Measurements from ENCODE around the gene RBM12. TPM values are rescaled to one million over a fixed set of nuclear protein-coding genes. Genes with fewer than 3 reads are reported as not detected.

RBM12 gene
- total RNA-seq, 3 donors from 2014 or later (not counting 1 experiment from before 2014, with no cell fraction given) = 80.9 to 112 (median 89.4) TPM

DNA sequence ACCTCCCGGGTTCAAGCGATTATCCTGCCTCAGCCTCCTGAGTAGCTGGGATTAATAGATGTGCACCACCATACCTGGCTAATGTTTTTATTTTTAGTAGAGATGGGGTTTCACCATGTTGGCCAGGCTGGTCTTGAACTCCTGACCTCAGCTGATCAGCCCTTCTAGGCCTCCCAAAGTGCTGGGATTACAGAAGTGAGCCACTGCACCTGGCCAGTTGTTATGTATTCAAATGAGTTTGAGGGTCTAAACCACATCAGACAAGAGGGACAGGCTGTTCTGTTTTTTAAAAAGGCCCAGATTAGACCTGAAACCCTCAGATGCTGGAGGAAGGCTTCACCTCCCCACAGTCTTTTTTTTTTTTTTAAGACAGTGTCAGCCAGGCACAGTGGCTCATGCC lies 53.2 kb downstream of the RBM12 start:
- Mint-ChIP-seq H3K4me3 (no peak overlapping the region), H3K9me3 (no peaks in the 10 kb centered on the region), H3K27ac (no peak overlapping the region), H3K27me3 (ENCODE audit: low read depth in 2 of 2) (peaks cover 0 to 3% of the 10 kb centered on the region in 2 donors), H3K4me1 (peaks cover 11 to 13% of the 10 kb centered on the region in 2 donors), H3K36me3 (no peaks in the 10 kb centered on the region)
- Histone ChIP-seq H3K4me3 (ENCODE audit: low read length) (no peak overlapping the region), H3K27ac (ENCODE audit: low read length) (no peak overlapping the region), H3K36me3 (ENCODE audit: control insufficient read depth, insufficient read depth, low read length) (no peaks in the 10 kb centered on the region), H3K27me3 (ENCODE audit: control insufficient read depth, insufficient read depth, low read length) (no peaks in the 10 kb centered on the region), H3K9me3 (ENCODE audit: control insufficient read depth, insufficient read depth, low read length) (no peaks in the 10 kb centered on the region), H3K4me1 (ENCODE audit: control insufficient read depth, insufficient read depth, low read length) (peaks cover 5% of the 10 kb centered on the region)
- DNase-seq = no peak
- intact Hi-C loops (cut with micrococcal nuclease) = loop anchor here (10.0 kb wide), 2 partner anchors 147 to 357 kb away; no protein-coding TSS in a partner anchor
- 94% methylated on average over 2 of the region's 2 CpGs for WGBS (ENCODE audit: insufficient coverage)
- ATAC-seq = no peak
- TF ChIP-seq, protein P1, sequence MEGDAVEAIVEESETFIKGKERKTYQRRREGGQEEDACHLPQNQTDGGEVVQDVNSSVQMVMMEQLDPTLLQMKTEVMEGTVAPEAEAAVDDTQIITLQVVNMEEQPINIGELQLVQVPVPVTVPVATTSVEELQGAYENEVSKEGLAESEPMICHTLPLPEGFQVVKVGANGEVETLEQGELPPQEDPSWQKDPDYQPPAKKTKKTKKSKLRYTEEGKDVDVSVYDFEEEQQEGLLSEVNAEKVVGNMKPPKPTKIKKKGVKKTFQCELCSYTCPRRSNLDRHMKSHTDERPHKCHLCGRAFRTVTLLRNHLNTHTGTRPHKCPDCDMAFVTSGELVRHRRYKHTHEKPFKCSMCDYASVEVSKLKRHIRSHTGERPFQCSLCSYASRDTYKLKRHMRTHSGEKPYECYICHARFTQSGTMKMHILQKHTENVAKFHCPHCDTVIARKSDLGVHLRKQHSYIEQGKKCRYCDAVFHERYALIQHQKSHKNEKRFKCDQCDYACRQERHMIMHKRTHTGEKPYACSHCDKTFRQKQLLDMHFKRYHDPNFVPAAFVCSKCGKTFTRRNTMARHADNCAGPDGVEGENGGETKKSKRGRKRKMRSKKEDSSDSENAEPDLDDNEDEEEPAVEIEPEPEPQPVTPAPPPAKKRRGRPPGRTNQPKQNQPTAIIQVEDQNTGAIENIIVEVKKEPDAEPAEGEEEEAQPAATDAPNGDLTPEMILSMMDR (IDR thresholded peaks at IDR 0.05) = no peak

DNA sequence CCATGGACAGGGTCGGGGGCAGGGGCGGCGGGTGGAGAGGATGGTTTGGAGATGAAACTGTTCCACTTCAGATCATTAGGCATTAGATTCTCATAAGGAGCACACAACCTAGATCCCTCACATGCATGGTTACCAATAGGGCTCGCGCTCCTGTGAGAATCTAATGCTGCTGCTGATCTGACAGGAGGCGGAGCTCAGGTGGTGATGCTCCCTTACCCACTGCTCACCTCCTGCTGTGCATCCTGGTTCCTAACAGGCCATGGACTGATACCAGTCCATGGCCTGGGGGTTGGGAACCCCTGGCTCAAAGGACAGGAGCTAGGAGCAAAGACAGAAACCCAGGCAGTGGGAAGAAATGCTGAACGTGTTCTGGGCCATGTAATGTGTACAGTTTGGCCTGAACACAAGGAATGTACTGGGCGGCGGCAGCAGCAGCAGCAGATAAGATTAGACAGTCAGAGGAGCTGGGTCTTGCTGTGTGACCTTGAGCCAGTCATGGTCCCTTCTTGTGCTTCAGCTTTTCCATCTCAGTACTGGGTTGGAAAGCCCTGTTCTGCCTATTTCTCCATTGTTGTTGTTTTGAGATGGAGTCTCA lies 53.8 kb downstream of the RBM12 start:
- Mint-ChIP-seq H3K27me3 (ENCODE audit: low read depth in 2 of 2) (peaks cover 0 to 3% of the 10 kb centered on the region in 2 donors), H3K4me3 (no peak overlapping the region), H3K4me1 (peaks cover 8 to 11% of the 10 kb centered on the region in 2 donors), H3K36me3 (no peaks in the 10 kb centered on the region), H3K9me3 (no peaks in the 10 kb centered on the region), H3K27ac (no peak overlapping the region)
- DNase-seq (no peak), ATAC-seq (no peak)
- TF ChIP-seq, protein P1 (IDR thresholded peaks at IDR 0.05) = no peak
- intact Hi-C loops (cut with micrococcal nuclease) = loop anchor here (10.0 kb wide), 2 partner anchors 146 to 356 kb away; no protein-coding TSS in a partner anchor
- Histone ChIP-seq H3K9me3 (ENCODE audit: control insufficient read depth, insufficient read depth, low read length) (no peaks in the 10 kb centered on the region), H3K4me3 (ENCODE audit: low read length) (no peak overlapping the region), H3K27ac (ENCODE audit: low read length) (no peak overlapping the region), H3K4me1 (ENCODE audit: control insufficient read depth, insufficient read depth, low read length) (peaks cover 5% of the 10 kb centered on the region), H3K27me3 (ENCODE audit: control insufficient read depth, insufficient read depth, low read length) (no peaks in the 10 kb centered on the region), H3K36me3 (ENCODE audit: control insufficient read depth, insufficient read depth, low read length) (no peaks in the 10 kb centered on the region)
- WGBS (ENCODE audit: insufficient coverage) = 92% methylated on average over 9 of the region's 9 CpGs

DNA sequence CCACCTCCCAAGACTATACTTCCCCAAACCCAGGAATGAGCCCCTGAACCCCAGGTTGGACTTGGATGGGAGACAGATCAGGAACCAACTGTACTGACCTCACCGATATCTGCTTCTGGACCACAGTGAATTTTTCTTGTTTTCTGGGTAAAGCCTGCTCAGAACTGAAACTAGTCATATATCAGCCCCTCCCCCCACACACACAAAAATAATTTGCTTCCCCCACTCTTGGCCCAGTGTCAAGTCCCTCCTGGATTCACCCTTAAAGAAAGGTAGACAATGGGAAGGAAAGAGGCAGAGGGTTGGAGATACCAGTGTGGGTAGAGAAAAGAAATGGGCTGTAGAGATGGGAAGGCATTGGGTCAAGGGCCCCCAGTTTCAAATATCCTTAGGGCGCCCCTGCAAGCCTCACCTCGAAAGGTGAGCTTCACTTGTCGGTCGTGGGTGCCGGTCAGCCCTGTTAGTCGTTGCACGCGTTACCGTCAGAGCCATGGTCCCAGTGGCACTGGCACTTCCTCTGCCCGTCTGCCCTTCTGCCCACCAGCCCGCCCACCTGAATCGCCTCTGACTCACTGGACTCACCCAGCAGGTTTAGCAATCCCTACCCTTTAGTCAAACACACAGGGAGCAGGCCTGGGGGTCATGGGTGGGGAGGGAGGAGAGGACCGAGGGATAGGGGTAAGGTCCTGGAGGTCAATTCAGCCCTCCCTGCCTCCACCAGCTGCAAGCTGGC lies 57.5 kb downstream of the RBM12 start:
- Mint-ChIP-seq H3K27ac (no peak overlapping the region), H3K9me3 (no peaks in the 10 kb centered on the region), H3K27me3 (ENCODE audit: low read depth in 2 of 2) (peaks cover 0 to 6% of the 10 kb centered on the region in 2 donors), H3K36me3 (no peaks in the 10 kb centered on the region), H3K4me1 (no peaks in the 10 kb centered on the region), H3K4me3 (no peak overlapping the region)
- intact Hi-C loops (cut with micrococcal nuclease) = no loop called here
- Histone ChIP-seq H3K4me1 (ENCODE audit: control insufficient read depth, insufficient read depth, low read length) (peaks cover 1% of the 10 kb centered on the region), H3K27ac (ENCODE audit: low read length) (no peak overlapping the region), H3K27me3 (ENCODE audit: control insufficient read depth, insufficient read depth, low read length) (peaks cover under 1% of the 10 kb centered on the region), H3K9me3 (ENCODE audit: control insufficient read depth, insufficient read depth, low read length) (no peaks in the 10 kb centered on the region), H3K36me3 (ENCODE audit: control insufficient read depth, insufficient read depth, low read length) (no peaks in the 10 kb centered on the region), H3K4me3 (ENCODE audit: low read length) (no peak overlapping the region)
- TF ChIP-seq, protein P1 (IDR thresholded peaks at IDR 0.05) = no peak
- DNase-seq = no peak
- 80% methylated on average over 12 of the region's 14 CpGs for WGBS (ENCODE audit: insufficient coverage)
- no peak for ATAC-seq

Data from natural killer cell (primary cell).